Gastrocnemius medialis (tissue), 4 donors: ENCODE measurements around the gene STRBP. TPM values are rescaled to one million over a fixed set of nuclear protein-coding genes. Genes with fewer than 3 reads are reported as not detected.

Source experiments
- ATAC-seq, 2 donors: fragments of 150-250 bp; one replicate each; pipeline ENCODE4 v1.9.1; 2016
- DNase-seq, 2 donors: peaks; one replicate each; pipeline ENCODE4 v3.0.0-alpha.2; 2019
- H3K27ac ChIP-seq, 4 donors: fragments of 200-600 bp; sonication (generic); 1 replicate in 1 of 4; 2 replicates in 3 of 4; pipeline ENCODE4 v1.5.1; 2016 to 2018; ENCODE audit warnings: mild to moderate bottlenecking in 2 of 4, moderate library complexity in 1 of 4
- H3K27me3 ChIP-seq, 3 donors: fragments of 200-600 bp; sonication (generic) in 2 of 3; 1 replicate in 1 of 3; 2 replicates in 2 of 3; pipeline versions ENCODE4 v1.5.1 to v1.6.0; 2016 to 2019; ENCODE audit warnings: mild to moderate bottlenecking in 1 of 3, moderate library complexity in 1 of 3
- H3K36me3 ChIP-seq, 2 donors: fragments of 200-600 bp; sonication (generic) in 1 of 2; one replicate each; pipeline ENCODE4 v1.5.1; 2017 to 2018
- H3K4me1 ChIP-seq, 2 donors: fragments of 200-600 bp; sonication (generic) in 1 of 2; one replicate each; pipeline ENCODE4 v1.5.1; 2016 to 2017; ENCODE audit warnings: mild to moderate bottlenecking in 2 of 2
- H3K4me3 ChIP-seq, 4 donors: fragments of 200-600 bp; sonication (generic) in 3 of 4; 1 replicate in 1 of 4; 2 replicates in 3 of 4; pipeline ENCODE4 v1.5.1; 2016 to 2019; ENCODE audit warnings: mild to moderate bottlenecking in 2 of 4
- H3K9me3 ChIP-seq, 3 donors: fragments of 200-600 bp; sonication (generic) in 2 of 3; 1 replicate in 1 of 3; 2 replicates in 2 of 3; pipeline ENCODE4 v1.5.1; 2016 to 2019
- CTCF ChIP-seq, 5 experiments: fragments of 450-650 bp in 3 of 5; fragments of 200-600 bp in 2 of 5; sonication (generic) in 2 of 5; IDR thresholded peaks in 4 of 5; conservative IDR thresholded peaks in 1 of 5; 1 replicate in 4 of 5; 2 replicates in 1 of 5; pipeline ENCODE4 v1.5.1; 2016 to 2019; ENCODE audit warnings: antibody characterized with exemption in 5 of 5, mild to moderate bottlenecking in 3 of 5, moderate library complexity in 3 of 5
- POLR2A ChIP-seq, 2 donors: fragments of 450-650 bp; IDR thresholded peaks; one replicate each; pipeline ENCODE4 v1.6.1; 2017; ENCODE audit warnings: antibody characterized with exemption in 2 of 2, mild to moderate bottlenecking in 2 of 2, moderate library complexity in 2 of 2
- in situ Hi-C, 4 donors: fragments of 200-750 bp; cut with MboI; loops; one replicate each; pipeline versions ENCODE4 v1.15.0 to v1.8.0; 2017; ENCODE audit warnings: low sequenced_read_pairs in 4 of 4
- intact Hi-C: fragments of 100-400 bp; cut with DNase I; formaldehyde crosslinking; loops from one replicate; pipeline ENCODE4 v1.15.1; 2023; ENCODE audit warnings: low total_unique reads
- total RNA-seq, 4 donors: library from RNA; depleted of rRNA; stranded (reverse); fragments of >200 nt; gene quantifications; one replicate each; pipeline versions ENCODE4 v1.1.0 to v1.2.3, GENCODE V29; 2016

Gene STRBP
- total RNA-seq, 4 donors from 2014 or later: 5.0 to 25.0 (median 13.2) TPM

GRCh38 chr9:123109540-123110279 lies 158.7 kb downstream of the STRBP start:
- ATAC-seq (no peak), DNase-seq (no peak)
- in situ Hi-C loops (loop anchor here in 2 of 4 donors (25.0 kb wide), 1 partner anchor 228 kb away; no protein-coding TSS in a partner anchor), intact Hi-C loops (loop anchor here (10.0 kb wide), 1 partner anchor 245 kb away; the partner anchor contains the start of gene CRB2)
- H3K9me3 ChIP-seq: no peaks in the 10 kb centered on the region
- H3K4me1 ChIP-seq: peaks cover 7% of the 10 kb centered on the region in 2 donors
- TF ChIP-seq POLR2A (IDR thresholded peaks at IDR 0.05): no peak
- TF ChIP-seq CTCF (IDR thresholded peaks at IDR 0.05 in 4 of 5, conservative IDR thresholded peaks at IDR 0.05 in 1 of 5): no peak
- no peak overlapping the region for H3K27ac ChIP-seq
- H3K36me3 ChIP-seq: peaks cover 0 to 8% of the 10 kb centered on the region in 2 donors
- H3K27me3 ChIP-seq: no peaks in the 10 kb centered on the region
- H3K4me3 ChIP-seq: no peak overlapping the region

- no peaks in the 10 kb centered on the region for H3K9me3 ChIP-seq
- peaks cover 7% of the 10 kb centered on the region in 2 donors for H3K4me1 ChIP-seq
- H3K27ac ChIP-seq: no peak overlapping the region
- no peaks in the 10 kb centered on the region for H3K27me3 ChIP-seq
- in situ Hi-C loops: loop anchor here in 2 of 4 donors (25.0 kb wide), 1 partner anchor 228 kb away; no protein-coding TSS in a partner anchor
- intact Hi-C loops: no loop called here
- no peak overlapping the region for H3K4me3 ChIP-seq
- H3K36me3 ChIP-seq: peaks cover 0 to 15% of the 10 kb centered on the region in 2 donors
- TF ChIP-seq POLR2A (IDR thresholded peaks at IDR 0.05): no peak
- TF ChIP-seq CTCF (IDR thresholded peaks at IDR 0.05 in 4 of 5, conservative IDR thresholded peaks at IDR 0.05 in 1 of 5): no peak
- DNase-seq (no peak), ATAC-seq (no peak)
Measured at GRCh38 chr9:123108976-123109375, 159.4 kb downstream of the STRBP start.

- DNase-seq: no peak
- Histone ChIP-seq H3K4me1 (peaks cover 7% of the 10 kb centered on the region in 2 donors), H3K36me3 (peaks cover 0 to 21% of the 10 kb centered on the region in 2 donors), H3K27ac (no peak overlapping the region), H3K9me3 (no peaks in the 10 kb centered on the region), H3K27me3 (no peaks in the 10 kb centered on the region), H3K4me3 (no peak overlapping the region)
- no peak for TF ChIP-seq CTCF (IDR thresholded peaks at IDR 0.05 in 4 of 5, conservative IDR thresholded peaks at IDR 0.05 in 1 of 5)
- no peak for TF ChIP-seq POLR2A (IDR thresholded peaks at IDR 0.05)
- intact Hi-C loops (no loop called here), in situ Hi-C loops (loop anchor here in 2 of 4 donors (25.0 kb wide), 1 partner anchor 230 kb away; no protein-coding TSS in a partner anchor)
- no peak for ATAC-seq
Measured at GRCh38 chr9:123107639-123108285, 160.6 kb downstream of the STRBP start.

GRCh38 chr9:123105490-123105889 lies 162.9 kb downstream of the STRBP start:
- intact Hi-C loops: no loop called here
- H3K4me1 ChIP-seq: no peaks in the 10 kb centered on the region
- no peak overlapping the region for H3K4me3 ChIP-seq
- H3K27me3 ChIP-seq: no peaks in the 10 kb centered on the region
- in situ Hi-C loops: loop anchor here in 2 of 4 donors (25.0 kb wide), 1 partner anchor 232 kb away; no protein-coding TSS in a partner anchor
- no peak for DNase-seq
- H3K9me3 ChIP-seq: no peaks in the 10 kb centered on the region
- TF ChIP-seq CTCF (IDR thresholded peaks at IDR 0.05 in 4 of 5, conservative IDR thresholded peaks at IDR 0.05 in 1 of 5) (no peak), POLR2A (IDR thresholded peaks at IDR 0.05) (no peak)
- ATAC-seq: no peak
- peaks cover 0 to 42% of the 10 kb centered on the region in 2 donors for H3K36me3 ChIP-seq
- no peak overlapping the region for H3K27ac ChIP-seq
